HFFc6 (cell line): Measurements from ENCODE around the gene TM9SF2. TPM values are rescaled to one million over a fixed set of nuclear protein-coding genes. Genes with fewer than 3 reads are reported as not detected.
"Not testable (repeated sequence)": the region's sequence is repeated elsewhere in the genome, so short reads cannot be mapped to it uniquely, and the experiment has no call there.

Experiments used
- DNase-seq: peaks from one replicate; pipeline ENCODE4 v3.0.0-alpha.2; 2018
- H3K27ac Mint-ChIP-seq: 2 replicates; pipeline ENCODE4 v1.8.0; 2020; ENCODE audit warnings: mild to moderate bottlenecking, mixed read lengths
- H3K27me3 Mint-ChIP-seq: 2 replicates; pipeline ENCODE4 v1.8.0; 2021; ENCODE audit warnings: mild to moderate bottlenecking, moderate library complexity, mixed read lengths; ENCODE audit not compliant: insufficient read depth
- H3K36me3 Mint-ChIP-seq: 2 replicates; pipeline ENCODE4 v1.8.0; 2021; ENCODE audit warnings: low read depth, mixed read lengths
- H3K4me1 Mint-ChIP-seq: 2 replicates; pipeline ENCODE4 v1.8.0; 2020; ENCODE audit warnings: low read depth, mixed read lengths
- H3K4me3 Mint-ChIP-seq: 2 replicates; pipeline ENCODE4 v1.8.0; 2020; ENCODE audit warnings: mild to moderate bottlenecking, moderate library complexity, mixed read lengths
- H3K9me3 Mint-ChIP-seq: 2 replicates; pipeline ENCODE4 v1.8.0; 2020; ENCODE audit warnings: mild to moderate bottlenecking, mixed read lengths
- CTCF ChIP-seq: fragments of 200-600 bp; sonication (generic); IDR thresholded peaks from 2 replicates; pipeline ENCODE4 v1.5.0; 2021; ENCODE audit warnings: antibody characterized with exemption, mild to moderate bottlenecking
- total RNA-seq, 6 experiments: library from RNA; stranded (reverse); fragmentation: NEBNext Ultra II Directional; extraction: Animal tissue kit (Norgen Biotek cat#: 25700); gene quantifications; 2 replicates in 1 of 6; 3 replicates in 5 of 6; pipeline ENCODE4 v1.2.3, GENCODE V29; 2021

The TM9SF2 gene
- total RNA-seq, 6 experiments from 2014 or later: 101 to 127 (median 122) TPM

- TF ChIP-seq CTCF: no peak
- no peak for DNase-seq
- Mint-ChIP-seq H3K4me1 (peaks cover 7% of the 10 kb centered on the region), H3K27me3 (peaks cover 2% of the 10 kb centered on the region; the same call in 1 of the 2 replicates), H3K9me3 (peaks cover 2% of the 10 kb centered on the region), H3K27ac (no peak overlapping the region), H3K36me3 (peaks cover 42% of the 10 kb centered on the region), H3K4me3 (no peak overlapping the region)
Measured at GRCh38 chr13:99563404-99563803, 62.1 kb downstream of the TM9SF2 start.

GRCh38 chr13:99564386-99564785, 63.1 kb downstream of the TM9SF2 start:
- no peaks in the 10 kb centered on the region for H3K4me1 Mint-ChIP-seq
- H3K27ac Mint-ChIP-seq: no peak overlapping the region
- H3K4me3 Mint-ChIP-seq: no peak overlapping the region
- H3K27me3 Mint-ChIP-seq: peaks cover 2% of the 10 kb centered on the region; the same call in 1 of the 2 replicates
- peaks cover 6% of the 10 kb centered on the region for H3K9me3 Mint-ChIP-seq
- no peak for DNase-seq
- TF ChIP-seq CTCF: no peak
- H3K36me3 Mint-ChIP-seq: peaks cover 43% of the 10 kb centered on the region

GRCh38 chr13:99565478-99566124, 64.3 kb downstream of the TM9SF2 start:
- H3K4me3 Mint-ChIP-seq: no peak overlapping the region
- no peak for TF ChIP-seq CTCF
- no peak for DNase-seq
- H3K4me1 Mint-ChIP-seq: no peaks in the 10 kb centered on the region
- H3K27me3 Mint-ChIP-seq: peaks cover 2% of the 10 kb centered on the region; the same call in 1 of the 2 replicates
- peaks cover 43% of the 10 kb centered on the region for H3K36me3 Mint-ChIP-seq
- no peak overlapping the region for H3K27ac Mint-ChIP-seq
- H3K9me3 Mint-ChIP-seq: peaks cover 6% of the 10 kb centered on the region

DNA sequence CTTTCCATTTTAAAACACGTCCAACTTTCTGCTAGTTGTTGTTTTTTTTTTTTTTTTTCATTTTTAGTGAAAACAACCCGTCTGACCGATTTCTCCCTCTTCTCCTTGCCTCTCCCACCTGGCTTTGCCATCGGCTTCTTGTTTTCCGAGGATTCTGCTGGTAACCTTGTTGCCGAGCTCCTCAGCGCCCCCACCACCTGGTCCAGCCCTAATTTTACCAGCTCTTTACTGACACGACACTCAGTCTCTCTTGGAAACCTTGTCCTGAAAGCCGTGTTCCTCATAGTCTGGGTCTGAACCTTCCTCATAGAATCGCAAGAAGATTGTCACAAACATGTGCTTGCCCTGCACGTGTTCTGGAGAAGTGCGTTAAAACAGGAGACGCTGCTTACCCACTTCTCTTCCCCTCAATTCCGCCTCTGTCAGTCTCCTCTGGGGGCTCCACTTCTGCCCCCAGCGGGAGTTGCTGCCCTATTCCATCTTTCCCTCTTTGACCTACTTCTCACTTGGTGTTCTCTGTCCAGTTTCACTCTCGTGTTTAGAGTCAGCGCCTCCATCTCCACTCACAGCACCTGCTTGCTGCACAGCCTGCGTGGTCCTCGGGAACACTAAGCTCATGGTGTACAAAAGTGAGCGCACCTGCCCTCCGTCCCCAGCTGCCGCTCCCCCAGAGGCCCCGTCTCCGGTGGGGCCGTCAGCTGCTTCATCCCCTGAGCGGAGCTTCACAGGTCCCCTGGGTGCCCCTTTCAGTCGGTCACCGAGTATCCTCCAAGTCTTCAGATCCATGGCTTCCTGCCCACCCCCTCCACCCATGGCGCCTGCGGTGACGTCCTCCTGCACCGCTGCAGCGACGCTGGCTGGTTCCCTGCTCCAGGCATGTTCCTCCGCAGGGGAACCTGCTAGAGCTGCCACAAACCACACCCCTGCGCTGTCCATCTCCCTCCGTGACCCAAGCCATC, 65.1 kb downstream of the TM9SF2 start:
- Mint-ChIP-seq H3K27me3 (peaks cover 2% of the 10 kb centered on the region; the same call in 1 of the 2 replicates), H3K9me3 (peaks cover 6% of the 10 kb centered on the region), H3K36me3 (peaks cover 39% of the 10 kb centered on the region), H3K4me3 (no peak overlapping the region), H3K27ac (no peak overlapping the region), H3K4me1 (no peaks in the 10 kb centered on the region)
- TF ChIP-seq CTCF: no peak
- no peak for DNase-seq

GRCh38 chr13:99568901-99569300, 67.6 kb downstream of the TM9SF2 start:
- DNase-seq, H3K4me1 Mint-ChIP-seq, H3K4me3 Mint-ChIP-seq, H3K27me3 Mint-ChIP-seq, H3K27ac Mint-ChIP-seq, H3K9me3 Mint-ChIP-seq: not testable (repeated sequence)
- peaks cover 34% of the 10 kb centered on the region for H3K36me3 Mint-ChIP-seq

DNA sequence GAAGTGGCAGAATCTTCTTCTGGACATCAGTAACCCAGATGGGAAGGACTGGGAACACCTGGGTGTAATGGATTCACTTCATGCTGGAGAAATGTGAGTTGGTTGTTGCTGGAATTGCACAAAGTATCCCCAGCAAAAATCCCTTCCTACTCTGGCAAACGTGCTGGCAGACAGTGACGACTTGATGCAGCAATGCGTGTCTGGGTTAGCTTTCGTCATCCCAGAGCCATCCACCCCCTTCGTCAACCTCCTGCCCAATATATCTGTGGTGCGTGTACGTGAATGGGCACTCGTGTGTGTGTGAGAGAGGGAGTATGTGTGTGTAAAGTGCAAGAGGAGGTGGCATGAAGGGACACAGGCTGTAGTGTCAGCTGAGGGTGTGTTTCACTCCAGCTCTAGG, 70.9 kb downstream of the TM9SF2 start:
- Mint-ChIP-seq H3K9me3 (peaks cover 6% of the 10 kb centered on the region), H3K4me3 (no peak overlapping the region), H3K4me1 (no peaks in the 10 kb centered on the region), H3K27me3 (peaks cover 2% of the 10 kb centered on the region; the same call in 1 of the 2 replicates), H3K36me3 (peaks cover 10% of the 10 kb centered on the region), H3K27ac (no peak overlapping the region)
- no peak for TF ChIP-seq CTCF
- no peak for DNase-seq
